HG03280 (cell line): Measurements from ENCODE around the gene VTI1A.
"Not testable (repeated sequence)": the region's sequence is repeated elsewhere in the genome, so short reads cannot be mapped to it uniquely, and the experiment has no call there.

Experiments
- ATAC-seq: cut with Tn5 transposase; IDR thresholded peaks from one replicate; pipeline ENCODE4 v1.9.1; 2021; ENCODE audit warnings: mild to moderate bottlenecking, moderate library complexity; ENCODE audit not compliant: unreplicated experiment

The VTI1A gene

GRCh38 chr10:112539340-112539739 lies 92.3 kb downstream of the VTI1A start:
- no peak for ATAC-seq

- not testable (repeated sequence) for ATAC-seq
These were observed 95.8 kb downstream of the VTI1A start for GRCh38 chr10:112542823-112543222.

- ATAC-seq = no peak
These were observed 99.5 kb downstream of the VTI1A start for GRCh38 chr10:112546474-112546873.

GRCh38 chr10:112548535-112549276 lies 101.7 kb downstream of the VTI1A start:
- ATAC-seq = no peak

DNA sequence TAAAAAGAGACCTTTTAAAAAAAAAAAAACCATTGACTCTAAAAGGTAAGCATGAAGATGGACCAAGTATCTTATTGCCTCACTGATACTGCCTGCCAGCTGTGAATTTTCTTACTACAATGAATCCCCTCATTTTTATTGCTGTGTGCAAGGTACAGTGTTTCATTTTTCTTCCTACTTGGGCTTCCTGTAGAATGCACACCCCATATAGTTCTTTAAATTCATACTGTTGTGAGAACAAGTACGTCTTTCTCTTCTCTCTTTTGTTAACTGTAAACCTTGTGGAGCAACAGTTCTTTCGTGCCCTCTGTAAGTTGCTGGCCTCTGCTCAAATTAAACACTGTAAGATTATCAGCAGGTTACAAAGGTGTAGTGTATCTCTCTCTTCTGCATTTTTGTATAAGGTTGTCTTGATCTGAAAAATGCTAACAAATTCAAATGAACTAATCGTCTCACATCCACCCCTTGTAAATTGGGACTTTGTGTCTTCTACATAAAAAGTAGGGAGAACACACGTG lies 105.6 kb downstream of the VTI1A start:
- ATAC-seq = no peak

- no peak for ATAC-seq
These were observed 106.3 kb downstream of the VTI1A start for GRCh38 chr10:112553315-112553714.

GRCh38 chr10:112554263-112554662 lies 107.2 kb downstream of the VTI1A start:
- ATAC-seq = no peak

GRCh38 chr10:112557197-112557596 lies 110.2 kb downstream of the VTI1A start:
- no peak for ATAC-seq

- no peak for ATAC-seq
These were observed 111.6 kb downstream of the VTI1A start for GRCh38 chr10:112558476-112559142.

- ATAC-seq = no peak
These were observed 112.3 kb downstream of the VTI1A start for GRCh38 chr10:112559349-112559748.

DNA sequence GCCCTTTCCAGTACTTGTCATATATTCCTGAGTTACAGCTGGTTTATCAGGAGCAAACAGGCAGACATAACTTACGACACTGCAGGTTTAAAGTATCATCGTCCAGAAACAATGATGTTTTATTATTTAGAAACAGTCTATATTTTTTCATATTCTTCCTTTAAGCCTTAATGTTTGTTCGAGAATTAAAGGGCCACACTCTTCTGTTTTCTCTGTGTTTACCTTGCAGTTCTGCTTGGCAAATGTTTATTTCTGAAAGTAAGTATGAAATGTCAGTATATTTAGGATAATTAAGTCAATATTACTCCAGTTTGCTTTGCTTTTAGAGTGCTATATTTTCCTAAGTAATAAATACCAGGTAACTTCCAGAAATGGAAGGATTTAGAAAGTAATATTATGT lies 115.1 kb downstream of the VTI1A start:
- ATAC-seq = no peak

DNA sequence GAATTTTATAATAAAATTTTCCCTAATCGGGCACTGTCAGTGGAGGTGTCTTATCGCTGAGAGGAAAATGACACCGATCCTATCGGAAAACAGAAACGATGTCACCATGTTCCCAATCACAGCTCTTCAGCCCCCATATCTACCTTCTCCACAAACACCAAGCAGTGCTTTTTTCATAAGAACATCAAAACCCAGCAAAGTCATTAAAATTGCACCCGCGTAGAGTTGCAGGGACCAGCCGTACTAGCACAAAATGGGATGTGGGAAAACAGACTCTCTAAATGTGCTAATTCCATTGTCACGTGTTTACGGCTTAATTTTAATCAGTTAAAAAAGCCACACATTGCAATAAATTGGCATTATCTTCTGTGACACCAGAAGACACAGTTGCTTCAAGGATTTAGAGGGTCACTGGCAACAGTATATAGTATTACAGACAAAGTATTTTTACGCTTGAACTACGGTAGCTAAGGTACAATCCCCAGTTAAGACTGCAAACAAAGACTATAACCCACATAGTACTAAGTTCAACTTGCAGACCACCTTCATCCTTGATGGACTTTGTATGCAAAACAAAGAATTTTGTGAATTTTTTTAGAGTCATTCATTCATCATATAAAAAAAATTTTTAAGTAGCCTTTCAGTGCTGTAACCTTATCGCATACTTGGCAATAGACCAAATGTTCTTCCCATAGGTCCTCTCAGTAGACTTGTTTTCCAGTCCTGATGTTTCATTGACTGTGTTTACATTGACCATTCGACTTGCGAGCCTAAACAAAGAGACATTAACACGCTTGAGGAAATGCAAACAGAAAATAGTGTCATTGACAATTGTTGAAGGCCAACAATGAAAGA lies 116.0 kb downstream of the VTI1A start:
- no peak for ATAC-seq

- ATAC-seq = no peak
These were observed 117.3 kb downstream of the VTI1A start for GRCh38 chr10:112564337-112564736.

DNA sequence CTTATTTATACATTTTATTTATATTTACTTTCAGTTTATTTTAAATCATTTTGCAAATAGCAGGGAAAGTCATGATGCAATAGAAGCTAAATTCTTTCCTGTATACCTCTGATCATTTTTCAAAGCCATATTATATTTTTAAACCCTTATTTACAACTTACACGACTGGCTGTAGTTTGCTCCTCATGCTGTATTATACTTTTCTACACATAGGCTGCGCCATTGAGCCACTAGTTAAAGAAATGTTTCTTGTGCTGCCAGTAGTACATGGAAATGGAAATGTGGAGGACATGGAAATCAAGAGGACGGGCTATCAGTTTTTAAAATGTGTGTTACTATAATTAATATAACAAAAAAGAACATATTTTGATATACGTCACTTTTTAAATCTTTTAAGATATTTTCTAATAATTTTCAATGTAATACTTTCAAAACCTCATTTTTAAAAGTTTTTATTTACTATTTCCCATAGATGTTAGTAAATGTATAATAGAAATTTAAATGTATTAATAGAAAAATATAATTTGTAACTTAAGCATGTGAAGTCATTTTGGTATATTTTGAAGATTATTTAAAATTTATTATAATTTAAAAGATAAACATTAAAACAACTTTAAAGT lies 118.5 kb downstream of the VTI1A start:
- ATAC-seq = peak; percentile 55

DNA sequence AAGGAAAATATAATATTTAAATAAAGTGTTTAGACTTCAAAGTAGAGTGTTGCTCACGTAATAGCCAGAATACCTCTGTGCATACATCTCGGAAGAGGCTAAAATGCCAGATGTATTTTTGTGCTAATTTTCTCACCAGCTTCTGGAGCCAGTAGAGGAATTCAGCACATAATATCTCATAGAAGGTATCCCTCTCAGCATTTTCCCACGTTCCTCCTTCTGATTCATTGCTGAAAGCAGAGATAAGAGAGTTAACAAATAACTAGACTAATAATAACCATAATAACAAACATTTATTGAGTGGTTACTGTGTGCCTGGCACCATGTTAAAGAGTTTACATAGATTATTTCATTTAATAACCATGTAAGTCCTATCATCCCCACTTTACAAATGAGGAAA lies 123.6 kb downstream of the VTI1A start:
- ATAC-seq = no peak

GRCh38 chr10:112579578-112579977 lies 132.6 kb downstream of the VTI1A start:
- ATAC-seq = no peak

GRCh38 chr10:112580267-112580666 lies 133.3 kb downstream of the VTI1A start:
- no peak for ATAC-seq

DNA sequence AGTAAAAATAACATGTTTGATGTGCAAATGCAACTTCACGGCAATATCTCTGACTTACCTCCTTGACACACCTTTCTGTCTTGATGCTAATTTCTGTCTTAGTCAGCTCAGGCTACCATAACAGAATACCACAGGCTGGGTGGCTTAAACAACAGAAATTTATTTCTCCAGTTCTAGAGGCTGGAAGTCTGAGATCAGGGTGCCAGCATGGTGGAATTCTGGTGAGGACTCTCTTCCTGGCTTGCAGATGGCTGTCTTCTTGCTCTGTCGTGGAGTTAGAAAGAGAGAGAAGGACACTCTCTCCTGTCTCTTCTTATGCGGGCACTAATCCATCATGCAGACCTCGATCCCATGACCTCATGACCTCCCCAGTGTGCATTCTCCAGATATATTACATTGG lies 134.9 kb downstream of the VTI1A start:
- ATAC-seq = no peak

DNA sequence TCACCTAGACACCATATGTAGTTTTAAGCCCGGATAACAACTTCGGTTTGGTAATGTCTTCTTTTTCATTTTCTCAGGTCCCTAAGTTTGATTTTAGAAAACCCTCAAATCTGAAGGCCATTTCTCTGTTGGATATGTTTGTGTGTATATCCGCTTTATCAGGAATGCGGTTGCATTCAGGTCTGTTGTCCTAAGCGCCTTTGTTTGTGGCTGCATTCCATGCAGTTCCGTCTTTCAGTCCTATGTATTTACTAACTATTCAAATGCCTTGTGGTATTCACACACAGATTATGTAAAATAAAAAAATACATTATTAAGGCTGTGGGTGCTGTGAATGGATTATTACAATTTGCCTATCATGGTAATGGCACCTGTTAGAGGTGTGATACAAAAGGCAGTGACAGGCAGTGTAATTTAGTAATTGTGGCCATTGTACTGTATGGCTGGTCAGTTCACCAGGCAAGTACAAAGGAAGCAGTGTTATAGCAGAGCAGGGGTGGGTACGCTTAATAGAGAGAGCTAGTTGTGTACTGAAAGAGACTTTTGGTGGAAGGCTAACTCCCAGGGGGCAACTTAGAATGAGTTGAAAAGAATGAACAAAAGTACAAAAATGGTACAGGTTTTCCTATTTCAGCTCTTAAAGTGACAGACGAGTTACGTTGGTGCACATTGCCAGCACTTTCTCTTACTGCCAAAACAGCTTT lies 136.4 kb downstream of the VTI1A start:
- ATAC-seq = no peak

GRCh38 chr10:112584276-112584675 lies 137.3 kb downstream of the VTI1A start:
- ATAC-seq = no peak
